ENCODE measurements around the gene LHFPL3. TPM values are rescaled to one million over a fixed set of nuclear protein-coding genes. Genes with fewer than 3 reads are reported as not detected.

Gene LHFPL3
- polyA plus RNA-seq, 1 donor from 2014 or later, result 5.6 TPM

- Histone ChIP-seq H4K20me1 (ENCODE audit: insufficient read depth) (no peaks in the 10 kb centered on the region), H3K9me2 (ENCODE audit: insufficient read depth, low read length) (no peaks in the 10 kb centered on the region), H2AFZ (ENCODE audit: low read depth, low read length) (no peak overlapping the region), H3K27ac (ENCODE audit: low read length) (no peak overlapping the region), H3K9me3 (ENCODE audit: low read length) (no peaks in the 10 kb centered on the region), H3K4me2 (ENCODE audit: low read length) (no peak overlapping the region), H3K9ac (ENCODE audit: low read length) (no peak overlapping the region), H3K4me3 (ENCODE audit: low read length) (no peak overlapping the region), H3K79me2 (replicated peaks; ENCODE audit: insufficient read depth, low read length) (no peaks in the 10 kb centered on the region), H3K36me3 (ENCODE audit: insufficient read depth, low read length) (no peaks in the 10 kb centered on the region), H3K27me3 (ENCODE audit: insufficient read depth, low read depth, low read length) (no peaks in the 10 kb centered on the region), H3F3A (ENCODE audit: insufficient read depth, low read length, poor library complexity, severe bottlenecking) (no peaks in the 10 kb centered on the region)
- no peak for TF ChIP-seq RAD21 (conservative IDR thresholded peaks at IDR 0.05)
- no peak for TF ChIP-seq SMC3 (conservative IDR thresholded peaks at IDR 0.05; ENCODE audit: poor library complexity)
- no peak for TF ChIP-seq EP300 (conservative IDR thresholded peaks at IDR 0.05; ENCODE audit: poor library complexity, severe bottlenecking)
- no peak for TF ChIP-seq TAF1 (IDR thresholded peaks at IDR 0.05; ENCODE audit: low read depth)
- no peak for TF ChIP-seq MXI1 (conservative IDR thresholded peaks at IDR 0.05; ENCODE audit: poor library complexity, severe bottlenecking)
- no peak for TF ChIP-seq REST (IDR thresholded peaks at IDR 0.05; ENCODE audit: borderline replicate concordance)
- TF ChIP-seq POLR2AphosphoS5 (IDR thresholded peaks at IDR 0.05), result no peak
- no peak for TF ChIP-seq CTCF (IDR thresholded peaks at IDR 0.05; ENCODE audit: poor library complexity, severe bottlenecking)
- no peak for TF ChIP-seq EZH2 (IDR thresholded peaks at IDR 0.05; ENCODE audit: borderline replicate concordance, insufficient read depth, low read length, poor library complexity, severe bottlenecking)
These were observed 301.0 kb downstream of the LHFPL3 start for GRCh38 chr7:104629408-104629807.

GRCh38 chr7:104640506-104640905 lies 312.1 kb downstream of the LHFPL3 start:
- Histone ChIP-seq H3K36me3 (ENCODE audit: insufficient read depth, low read length) (no peaks in the 10 kb centered on the region), H3K9ac (ENCODE audit: low read length) (no peak overlapping the region), H4K20me1 (ENCODE audit: insufficient read depth) (no peaks in the 10 kb centered on the region), H3F3A (ENCODE audit: insufficient read depth, low read length, poor library complexity, severe bottlenecking) (no peaks in the 10 kb centered on the region), H3K27ac (ENCODE audit: low read length) (no peak overlapping the region), H3K4me3 (ENCODE audit: low read length) (no peak overlapping the region), H3K9me3 (ENCODE audit: low read length) (no peaks in the 10 kb centered on the region), H3K4me2 (ENCODE audit: low read length) (no peak overlapping the region), H2AFZ (ENCODE audit: low read depth, low read length) (no peak overlapping the region), H3K9me2 (ENCODE audit: insufficient read depth, low read length) (no peaks in the 10 kb centered on the region), H3K79me2 (replicated peaks; ENCODE audit: insufficient read depth, low read length) (no peaks in the 10 kb centered on the region), H3K27me3 (ENCODE audit: insufficient read depth, low read depth, low read length) (no peaks in the 10 kb centered on the region)
- TF ChIP-seq RAD21 (conservative IDR thresholded peaks at IDR 0.05) (no peak), REST (IDR thresholded peaks at IDR 0.05; ENCODE audit: borderline replicate concordance) (no peak), EZH2 (IDR thresholded peaks at IDR 0.05; ENCODE audit: borderline replicate concordance, insufficient read depth, low read length, poor library complexity, severe bottlenecking) (no peak), TAF1 (IDR thresholded peaks at IDR 0.05; ENCODE audit: low read depth) (no peak), POLR2AphosphoS5 (IDR thresholded peaks at IDR 0.05) (no peak), EP300 (conservative IDR thresholded peaks at IDR 0.05; ENCODE audit: poor library complexity, severe bottlenecking) (no peak), CTCF (IDR thresholded peaks at IDR 0.05; ENCODE audit: poor library complexity, severe bottlenecking) (no peak), SMC3 (conservative IDR thresholded peaks at IDR 0.05; ENCODE audit: poor library complexity) (no peak), MXI1 (conservative IDR thresholded peaks at IDR 0.05; ENCODE audit: poor library complexity, severe bottlenecking) (no peak)
